Measurements from ENCODE around the gene SPEG. TPM values are rescaled to one million over a fixed set of nuclear protein-coding genes. Genes with fewer than 3 reads are reported as not detected.
A peak's percentile ranks its signal among the peaks of the same experiment; 100 is the strongest.

The SPEG gene
- total and polyA plus RNA-seq, 4 donors: 81.6 to 1,108 (median 357) TPM

- intact Hi-C loops (cut with DNase I): loop anchor here in 1 of 2 donors (5.0 kb wide), 1 partner anchor 35 kb away; no protein-coding TSS in a partner anchor
- no peak for ATAC-seq (ENCODE audit: low FRiP score)
Measured at GRCh38 chr2:219442256-219443015, 7.8 kb downstream of the SPEG start.

DNA sequence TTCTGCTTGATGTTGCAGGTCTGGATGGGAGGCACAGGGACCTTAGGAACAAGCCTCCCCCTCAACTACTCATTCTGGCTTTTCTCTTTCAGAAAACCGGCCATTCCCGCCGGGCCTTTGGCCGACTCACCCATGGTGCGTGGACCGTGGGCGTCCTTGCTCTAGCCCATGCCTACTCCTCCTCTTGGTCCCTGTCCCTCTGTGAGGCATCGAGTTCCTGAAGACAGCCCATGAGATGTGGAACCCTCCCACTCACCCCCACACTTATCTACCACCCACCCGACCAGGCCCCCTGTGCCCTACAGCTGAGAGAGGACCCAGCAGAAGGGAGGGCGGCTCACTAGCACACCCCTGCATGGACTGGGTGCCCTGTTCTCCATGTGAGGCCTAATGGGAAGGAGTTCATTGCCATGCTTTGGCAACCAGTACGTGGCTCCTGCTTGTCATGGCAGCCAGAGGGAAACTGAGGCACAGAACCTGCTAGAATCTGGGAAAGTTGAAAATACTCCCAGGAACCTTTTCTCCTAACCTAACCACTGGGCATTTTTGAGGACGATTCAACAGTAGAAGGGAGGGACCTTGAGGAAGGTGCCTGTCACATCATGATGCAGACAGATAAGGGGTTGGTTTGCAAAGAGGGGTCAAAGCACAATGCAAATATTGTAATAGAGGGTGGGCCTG, 8.5 kb downstream of the SPEG start:
- Histone ChIP-seq H3K27ac (ENCODE audit: low read depth in 1 of 2, low read length in 2 of 2) (peak overlapping the region; percentile 73 to 82), H3K4me1 (ENCODE audit: control insufficient read depth in 1 of 2, insufficient read depth in 2 of 2, low read length in 2 of 2) (no peaks in the 10 kb centered on the region), H3K4me3 (ENCODE audit: low read length in 2 of 2) (peak overlapping the region; percentile 79 to 93), H3K36me3 (ENCODE audit: control insufficient read depth in 1 of 2, insufficient read depth in 2 of 2, low read length in 1 of 2) (no peaks in the 10 kb centered on the region), H3K27me3 (ENCODE audit: control insufficient read depth in 1 of 2, insufficient read depth in 2 of 2, low read length in 1 of 2) (no peaks in the 10 kb centered on the region), H3K9me3 (ENCODE audit: control insufficient read depth, low read length) (no peaks in the 10 kb centered on the region)
- DNase-seq (no peak), ATAC-seq (ENCODE audit: low FRiP score) (no peak)
- 10 to 14% methylated on average over 12 of the region's 12 CpGs for WGBS, 2 donors
- intact Hi-C loops (cut with DNase I): loop anchor here in 1 of 2 donors (5.0 kb wide), 1 partner anchor 36 kb away; no protein-coding TSS in a partner anchor

More at GRCh38 chr2:219442256-219443015, 7.8 kb downstream of the SPEG start:
- DNase-seq: peak in 1 of 2 donors; percentile 40
- H3K9me3 ChIP-seq (ENCODE audit: control insufficient read depth, low read length): no peaks in the 10 kb centered on the region
- 1% methylated on average over 29 to 35 of the region's 35 CpGs for WGBS, 2 donors
- no peaks in the 10 kb centered on the region for H3K27me3 ChIP-seq (ENCODE audit: control insufficient read depth in 1 of 2, insufficient read depth in 2 of 2, low read length in 1 of 2)
- H3K36me3 ChIP-seq (ENCODE audit: control insufficient read depth in 1 of 2, insufficient read depth in 2 of 2, low read length in 1 of 2): no peaks in the 10 kb centered on the region
- peaks cover 0 to 3% of the 10 kb centered on the region in 2 donors for H3K4me1 ChIP-seq (ENCODE audit: control insufficient read depth in 1 of 2, insufficient read depth in 2 of 2, low read length in 2 of 2)
- peak overlapping the region; percentile 79 to 93 for H3K4me3 ChIP-seq (ENCODE audit: low read length in 2 of 2)
- peak overlapping the region; percentile 84 to 90 for H3K27ac ChIP-seq (ENCODE audit: low read depth in 1 of 2, low read length in 2 of 2)

DNA sequence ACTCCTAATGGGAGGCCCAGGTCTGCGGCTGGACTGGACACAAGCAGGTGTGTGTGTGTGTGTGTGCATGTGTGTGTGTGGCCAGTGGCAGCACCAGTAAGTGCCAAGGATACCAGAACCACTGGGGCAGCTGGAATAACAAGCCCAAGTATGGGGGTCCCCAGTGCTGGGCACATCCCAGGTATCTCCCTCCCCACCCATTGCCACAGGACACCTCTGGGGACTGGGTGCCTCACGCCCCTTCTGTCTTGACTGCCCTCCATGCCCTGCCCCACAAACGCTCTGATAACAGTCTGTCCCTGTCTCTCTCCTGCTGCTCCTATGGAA, 9.0 kb downstream of the SPEG start:
- H3K27me3 ChIP-seq (ENCODE audit: control insufficient read depth in 1 of 2, insufficient read depth in 2 of 2, low read length in 1 of 2): no peaks in the 10 kb centered on the region
- WGBS, 2 donors: 14 to 18% methylated on average over 3 of the region's 3 CpGs
- peak overlapping the region; percentile 2 to 3 for H3K4me3 ChIP-seq (ENCODE audit: low read length in 2 of 2)
- no peaks in the 10 kb centered on the region for H3K36me3 ChIP-seq (ENCODE audit: control insufficient read depth in 1 of 2, insufficient read depth in 2 of 2, low read length in 1 of 2)
- DNase-seq: no peak
- no peak for ATAC-seq (ENCODE audit: low FRiP score)
- peak overlapping the region; percentile 73 to 82 for H3K27ac ChIP-seq (ENCODE audit: low read depth in 1 of 2, low read length in 2 of 2)
- H3K4me1 ChIP-seq (ENCODE audit: control insufficient read depth in 1 of 2, insufficient read depth in 2 of 2, low read length in 2 of 2): no peaks in the 10 kb centered on the region
- intact Hi-C loops (cut with DNase I): loop anchor here (2.0 to 5.0 kb wide), 2 partner anchors 15 to 36 kb away; no protein-coding TSS in a partner anchor
- H3K9me3 ChIP-seq (ENCODE audit: control insufficient read depth, low read length): no peaks in the 10 kb centered on the region

DNA sequence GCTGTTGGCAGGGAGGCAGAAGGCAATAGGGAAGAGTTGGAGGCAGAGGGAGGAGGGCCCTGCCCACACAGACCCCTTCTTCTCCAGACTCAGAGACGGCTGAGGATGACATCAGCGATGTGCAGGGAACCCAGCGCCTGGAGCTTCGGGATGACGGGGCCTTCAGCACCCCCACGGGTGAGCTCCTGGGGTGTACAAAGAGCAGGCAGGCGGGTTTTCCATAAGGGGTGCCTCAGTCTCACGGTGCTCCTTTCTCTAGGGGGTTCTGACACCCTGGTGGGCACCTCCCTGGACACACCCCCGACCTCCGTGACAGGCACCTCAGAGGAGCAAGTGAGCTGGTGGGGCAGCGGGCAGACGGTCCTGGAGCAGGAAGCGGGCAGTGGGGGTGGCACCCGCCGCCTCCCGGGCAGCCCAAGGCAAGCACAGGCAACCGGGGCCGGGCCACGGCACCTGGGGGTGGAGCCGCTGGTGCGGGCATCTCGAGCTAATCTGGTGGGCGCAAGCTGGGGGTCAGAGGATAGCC, 10.0 kb downstream of the SPEG start:
- H3K27me3 ChIP-seq (ENCODE audit: control insufficient read depth in 1 of 2, insufficient read depth in 2 of 2, low read length in 1 of 2): no peaks in the 10 kb centered on the region
- WGBS, 2 donors: 7 to 13% methylated on average over 19 to 23 of the region's 23 CpGs
- H3K4me1 ChIP-seq (ENCODE audit: control insufficient read depth in 1 of 2, insufficient read depth in 2 of 2, low read length in 2 of 2): peaks cover 0 to 4% of the 10 kb centered on the region in 2 donors
- H3K36me3 ChIP-seq (ENCODE audit: control insufficient read depth in 1 of 2, insufficient read depth in 2 of 2, low read length in 1 of 2): peaks cover 0 to under 1% of the 10 kb centered on the region in 2 donors
- intact Hi-C loops (cut with DNase I): loop anchor here (2.0 to 5.0 kb wide), 3 partner anchors 14 to 53 kb away; partner anchors contain the start of gene GMPPA (in 1 of the 2)
- H3K4me3 ChIP-seq (ENCODE audit: low read length in 2 of 2): peak overlapping the region; percentile 2 to 9
- peak; percentile 23 for ATAC-seq (ENCODE audit: low FRiP score)
- DNase-seq: no peak
- peak overlapping the region; percentile 73 to 82 for H3K27ac ChIP-seq (ENCODE audit: low read depth in 1 of 2, low read length in 2 of 2)
- no peaks in the 10 kb centered on the region for H3K9me3 ChIP-seq (ENCODE audit: control insufficient read depth, low read length)

DNA sequence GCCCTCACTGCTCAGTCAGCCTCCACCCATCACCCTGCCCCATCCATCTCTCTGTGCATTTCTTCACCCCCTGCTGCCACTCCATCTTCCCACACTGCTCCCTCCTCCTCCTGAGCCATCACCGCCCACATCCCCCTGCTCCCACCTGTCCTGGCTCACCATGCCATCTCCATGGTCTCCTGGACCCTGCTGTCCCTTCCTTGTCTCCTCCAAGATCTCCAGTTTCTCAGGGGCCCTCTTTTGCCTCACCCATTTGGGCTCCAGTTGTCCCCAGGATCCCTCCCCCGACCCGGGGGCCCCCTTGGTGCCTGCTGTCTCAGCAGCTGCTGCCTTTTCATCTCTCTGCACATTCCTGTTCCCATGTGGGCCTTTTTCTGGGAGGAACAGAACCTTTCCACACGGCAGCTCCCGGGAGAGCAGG, 10.6 kb downstream of the SPEG start:
- ATAC-seq (ENCODE audit: low FRiP score): no peak
- DNase-seq: no peak
- Histone ChIP-seq H3K36me3 (ENCODE audit: control insufficient read depth in 1 of 2, insufficient read depth in 2 of 2, low read length in 1 of 2) (peaks cover 0 to 3% of the 10 kb centered on the region in 2 donors), H3K27me3 (ENCODE audit: control insufficient read depth in 1 of 2, insufficient read depth in 2 of 2, low read length in 1 of 2) (no peaks in the 10 kb centered on the region), H3K4me3 (ENCODE audit: low read length in 2 of 2) (peak overlapping the region; percentile 2 to 12), H3K4me1 (ENCODE audit: control insufficient read depth in 1 of 2, insufficient read depth in 2 of 2, low read length in 2 of 2) (peaks cover 0 to 4% of the 10 kb centered on the region in 2 donors), H3K27ac (ENCODE audit: low read depth in 1 of 2, low read length in 2 of 2) (peak overlapping the region; percentile 73 to 82), H3K9me3 (ENCODE audit: control insufficient read depth, low read length) (no peaks in the 10 kb centered on the region)
- 17% methylated on average over 5 of the region's 5 CpGs for WGBS, 2 donors
- intact Hi-C loops (cut with DNase I): loop anchor here (2.0 to 5.0 kb wide), 2 partner anchors 14 to 52 kb away; partner anchors contain the start of gene GMPPA (in 1 of the 2)

DNA sequence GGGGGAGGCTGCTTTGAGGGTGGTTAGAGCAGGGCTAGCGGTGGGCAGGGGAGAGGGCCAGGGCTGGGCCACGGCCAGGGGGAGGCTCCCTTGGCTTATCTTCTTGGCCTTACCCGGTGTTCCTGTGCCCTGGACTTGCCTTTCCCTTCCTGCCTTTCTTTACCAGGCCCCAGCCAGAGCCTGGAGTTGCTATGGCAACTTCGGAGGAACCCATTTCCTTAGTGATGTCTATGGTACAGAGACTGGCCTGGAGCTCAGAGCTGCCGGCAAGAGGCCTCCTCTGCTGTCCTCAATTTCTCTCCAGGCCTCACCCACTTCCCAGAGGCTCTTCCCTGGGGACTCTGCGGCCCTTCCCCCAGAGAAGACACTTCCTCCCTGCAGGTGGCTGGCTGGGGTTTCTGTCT, 11.5 kb downstream of the SPEG start:
- Histone ChIP-seq H3K27me3 (ENCODE audit: control insufficient read depth in 1 of 2, insufficient read depth in 2 of 2, low read length in 1 of 2) (no peaks in the 10 kb centered on the region), H3K4me1 (ENCODE audit: control insufficient read depth in 1 of 2, insufficient read depth in 2 of 2, low read length in 2 of 2) (peaks cover 0 to 4% of the 10 kb centered on the region in 2 donors), H3K4me3 (ENCODE audit: low read length in 2 of 2) (no peak overlapping the region), H3K27ac (ENCODE audit: low read depth in 1 of 2, low read length in 2 of 2) (peak overlapping the region; percentile 73 to 96), H3K36me3 (ENCODE audit: control insufficient read depth in 1 of 2, insufficient read depth in 2 of 2, low read length in 1 of 2) (peaks cover 0 to 4% of the 10 kb centered on the region in 2 donors), H3K9me3 (ENCODE audit: control insufficient read depth, low read length) (no peaks in the 10 kb centered on the region)
- DNase-seq (peak in 1 of 2 donors; percentile 85), ATAC-seq (ENCODE audit: low FRiP score) (peak; percentile 71)
- intact Hi-C loops (cut with DNase I): loop anchor here in 1 of 2 donors (5.0 kb wide), 1 partner anchor 51 kb away; the partner anchor contains the start of gene GMPPA
- 6% methylated on average over 4 to 6 of the region's 6 CpGs for WGBS, 2 donors

GRCh38 chr2:219446689-219447088, 12.0 kb downstream of the SPEG start:
- Histone ChIP-seq H3K4me1 (ENCODE audit: control insufficient read depth in 1 of 2, insufficient read depth in 2 of 2, low read length in 2 of 2) (peaks cover 0 to 4% of the 10 kb centered on the region in 2 donors), H3K36me3 (ENCODE audit: control insufficient read depth in 1 of 2, insufficient read depth in 2 of 2, low read length in 1 of 2) (peaks cover 0 to 4% of the 10 kb centered on the region in 2 donors), H3K27me3 (ENCODE audit: control insufficient read depth in 1 of 2, insufficient read depth in 2 of 2, low read length in 1 of 2) (no peaks in the 10 kb centered on the region), H3K27ac (ENCODE audit: low read depth in 1 of 2, low read length in 2 of 2) (peak overlapping the region; percentile 65 to 96), H3K9me3 (ENCODE audit: control insufficient read depth, low read length) (no peaks in the 10 kb centered on the region), H3K4me3 (ENCODE audit: low read length in 2 of 2) (no peak overlapping the region)
- ATAC-seq (ENCODE audit: low FRiP score) (no peak), DNase-seq (no peak)
- intact Hi-C loops (cut with DNase I): loop anchor here in 1 of 2 donors (5.0 kb wide), 1 partner anchor 51 kb away; the partner anchor contains the start of gene GMPPA
- 43 to 55% methylated on average over 1 of the region's 1 CpG for WGBS, 2 donors
